Epidermal melanocyte (primary cell): ENCODE data around the gene CCDC57.
"Not testable (repeated sequence)": the region's sequence is repeated elsewhere in the genome, so short reads cannot be mapped to it uniquely, and the experiment has no call there.

Source experiments
- DNase-seq: peaks from one replicate; pipeline ENCODE4 v3.0.0; 2011; ENCODE audit warnings: low spot score; ENCODE audit not compliant: insufficient read length

Gene CCDC57

GRCh38 chr17:82212331-82213250 lies at the start of gene CCDC57:
TSS of gene CCDC57 (minus strand) at chr17:82212842. CDS start at chr17:82201944, 10,898 bp downstream.
- peak; percentile 85 for DNase-seq

GRCh38 chr17:82262344-82262743 lies 49.7 kb upstream of the CCDC57 start:
- DNase-seq: no peak

- DNase-seq: not testable (repeated sequence)
Observed at GRCh38 chr17:82259972-82260961, 47.6 kb upstream of the CCDC57 start.

- no peak for DNase-seq
Observed at GRCh38 chr17:82258555-82258954, 45.9 kb upstream of the CCDC57 start.

- DNase-seq: no peak
Observed at GRCh38 chr17:82257473-82257872, 44.8 kb upstream of the CCDC57 start.

GRCh38 chr17:82256242-82256885 lies 43.7 kb upstream of the CCDC57 start:
- DNase-seq: no peak

GRCh38 chr17:82255402-82255972 lies 42.8 kb upstream of the CCDC57 start:
- DNase-seq: no peak

- DNase-seq: not testable (repeated sequence)
Observed at GRCh38 chr17:82254746-82255145, 42.1 kb upstream of the CCDC57 start.

- DNase-seq: not testable (repeated sequence)
Observed at GRCh38 chr17:82254096-82254495, 41.5 kb upstream of the CCDC57 start.

GRCh38 chr17:82253179-82253544 lies 40.5 kb upstream of the CCDC57 start:
- DNase-seq: no peak

- no peak for DNase-seq
Observed at GRCh38 chr17:82252511-82253178, 40.0 kb upstream of the CCDC57 start.

GRCh38 chr17:82250868-82251500 lies 38.3 kb upstream of the CCDC57 start:
- no peak for DNase-seq

GRCh38 chr17:82249896-82250581 lies 37.4 kb upstream of the CCDC57 start:
- no peak for DNase-seq

GRCh38 chr17:82248815-82249674 lies 36.4 kb upstream of the CCDC57 start:
- DNase-seq: no peak

GRCh38 chr17:82247856-82248671 lies 35.4 kb upstream of the CCDC57 start:
- no peak for DNase-seq

GRCh38 chr17:82247182-82247823 lies 34.7 kb upstream of the CCDC57 start:
- DNase-seq: no peak
